Lung (tissue), 12 donors: ENCODE measurements around the gene ATP6V0B. TPM values are rescaled to one million over a fixed set of nuclear protein-coding genes. Genes with fewer than 3 reads are reported as not detected.

Experiments
- ATAC-seq: fragments of 200-7000 bp; cut with Tn5 transposase; one replicate; pipeline ENCODE4 v1.9.1; 2020; ENCODE audit warnings: moderate number of reproducible peaks; ENCODE audit not compliant: insufficient read depth, low FRiP score
- DNase-seq, 3 donors: peaks; one replicate each; pipeline ENCODE4 v3.0.0-alpha.2; 2013 to 2017
- H3K27ac ChIP-seq, 2 donors: one replicate each; pipeline ENCODE4 v1.5.1; 2013; ENCODE audit warnings: mild to moderate bottlenecking in 2 of 2, moderate library complexity in 2 of 2, control low read depth in 1 of 2, inconsistent platforms in 1 of 2, low read depth in 1 of 2, low read length in 1 of 2
- H3K27me3 ChIP-seq, 3 donors: one replicate each; pipeline ENCODE4 v1.5.1; 2013; ENCODE audit warnings: low read length in 2 of 3; ENCODE audit not compliant: control insufficient read depth in 3 of 3, insufficient read depth in 3 of 3
- H3K36me3 ChIP-seq, 4 donors: one replicate each; pipeline ENCODE4 v1.5.1; 2013; ENCODE audit warnings: low read length in 4 of 4, mild to moderate bottlenecking in 1 of 4, moderate library complexity in 1 of 4; ENCODE audit not compliant: control insufficient read depth in 4 of 4, insufficient read depth in 4 of 4
- H3K4me1 ChIP-seq, 5 donors: one replicate each; pipeline ENCODE4 v1.5.1; 2013; ENCODE audit warnings: low read length in 5 of 5, mild to moderate bottlenecking in 2 of 5, moderate library complexity in 1 of 5; ENCODE audit not compliant: control insufficient read depth in 5 of 5, insufficient read depth in 5 of 5
- H3K4me3 ChIP-seq: one replicate; pipeline ENCODE4 v1.5.1; 2013; ENCODE audit warnings: mild to moderate bottlenecking, control low read depth, moderate library complexity
- H3K9ac ChIP-seq, 2 donors: one replicate each; pipeline ENCODE4 v1.5.1; 2013; ENCODE audit warnings: low read length in 2 of 2, control low read depth in 1 of 2; ENCODE audit not compliant: insufficient read depth in 1 of 2
- H3K9me3 ChIP-seq, 4 donors: one replicate each; pipeline ENCODE4 v1.5.1; 2013; ENCODE audit warnings: low read length in 3 of 4, mild to moderate bottlenecking in 1 of 4, moderate library complexity in 1 of 4; ENCODE audit not compliant: control insufficient read depth in 4 of 4, insufficient read depth in 3 of 4
- CTCF ChIP-seq: IDR thresholded peaks from 2 replicates; pipeline ENCODE4 v1.5.1; 2012; ENCODE audit warnings: mild to moderate bottlenecking; ENCODE audit errors: control extremely low read depth, extremely low read depth
- WGBS, 2 donors: extraction: QIAGEN DNeasy Blood & Tissue Kit; methylation state at CpG; one replicate each; pipeline ENCODE4 v1.1.7; 2013; 5-methylcytosine and 5-hydroxymethylcytosine counted together
- polyA plus RNA-seq, 2 donors: library from polyadenylated mRNA; stranded (reverse); fragments of 200-250 nt; gene quantifications; one replicate each; pipeline ENCODE4 v1.2.1, GENCODE V29; 2013
- total RNA-seq, 2 donors: library from RNA; depleted of rRNA in 1 of 2; stranded (reverse); fragments of >200 nt in 1 of 2; gene quantifications; one replicate each; pipeline ENCODE4 v1.2.1, GENCODE V29; 2014 to 2021
- donor health status: control.
- donor health status: control.
- donor health status: Bipolar disorder and iron deficiency.
- donor health status: healthy.
- donor health status: DM: yes; HTN: yes; CAD: no.

ATP6V0B gene
- total and polyA plus RNA-seq, 4 donors, result 71.2 to 484 (median 283) TPM

GRCh38 chr1:43968348-43968948 lies 6.3 kb upstream of the ATP6V0B start:
- Histone ChIP-seq H3K36me3 (peaks cover 4 to 25% (median 5%) of the 10 kb centered on the region in 4 donors), H3K27ac (no peak overlapping the region)

GRCh38 chr1:43969416-43969745 lies 5.4 kb upstream of the ATP6V0B start:
- WGBS, 2 donors, result 61 to 62% methylated on average over 7 of the region's 7 CpGs

More at GRCh38 chr1:43968348-43968948, 6.3 kb upstream of the ATP6V0B start:
- 89 to 90% methylated on average over 6 of the region's 6 CpGs for WGBS, 2 donors
- no peak overlapping the region for H3K9ac ChIP-seq
- ATAC-seq, result no peak
- no peaks in the 10 kb centered on the region for H3K27me3 ChIP-seq
- TF ChIP-seq CTCF, result no peak
- no peak overlapping the region for H3K4me3 ChIP-seq
- H3K9me3 ChIP-seq, result no peaks in the 10 kb centered on the region
- peaks cover 0 to 8% (median 0%) of the 10 kb centered on the region in 5 donors for H3K4me1 ChIP-seq
- DNase-seq, result peak; percentile 37 to 66 (median 45)

GRCh38 chr1:43969746-43970466 lies 4.9 kb upstream of the ATP6V0B start, which contains the start of gene DPH2:
DPH2 (plus strand) TSS chr1:43970010; CDS start chr1:43970176, 166 bp downstream.
- H3K36me3 ChIP-seq, result peaks cover 4 to 19% (median 5%) of the 10 kb centered on the region in 4 donors
- H3K27me3 ChIP-seq, result no peaks in the 10 kb centered on the region
- H3K9ac ChIP-seq, result peak within 1 kb of the TSS in 1 of 2 donors; percentile 11
- H3K4me1 ChIP-seq, result peaks cover 0 to 15% (median 0%) of the 10 kb centered on the region in 5 donors
- no peak for TF ChIP-seq CTCF
- 1% methylated on average over 47 of the region's 47 CpGs for WGBS, 2 donors
- no peaks in the 10 kb centered on the region for H3K9me3 ChIP-seq
- peak; percentile 97 to 99 (median 98) for DNase-seq
- ATAC-seq, result peak; percentile 92
- H3K4me3 ChIP-seq, result peak within 1 kb of the TSS; percentile 71
- peak within 1 kb of the TSS; percentile 49 to 50 for H3K27ac ChIP-seq

More at GRCh38 chr1:43969416-43969745, 5.4 kb upstream of the ATP6V0B start:
- H3K4me3 ChIP-seq, result no peak overlapping the region
- no peak overlapping the region for H3K9ac ChIP-seq
- no peaks in the 10 kb centered on the region for H3K27me3 ChIP-seq
- no peak overlapping the region for H3K27ac ChIP-seq
- DNase-seq (no peak), ATAC-seq (no peak)
- H3K9me3 ChIP-seq, result no peaks in the 10 kb centered on the region
- peaks cover 4 to 20% (median 5%) of the 10 kb centered on the region in 4 donors for H3K36me3 ChIP-seq
- TF ChIP-seq CTCF, result peak; percentile 1
- H3K4me1 ChIP-seq, result peaks cover 0 to 14% (median 0%) of the 10 kb centered on the region in 5 donors
